WI38 (cell line): ENCODE data around the gene SMYD1.

Experiments used
- H3K4me3 ChIP-seq: 2 replicates; pipeline ENCODE4 v1.5.1; 2011; ENCODE audit warnings: low read depth, mild to moderate bottlenecking, control low read depth, low read length
- CTCF ChIP-seq: IDR thresholded peaks from 2 replicates; pipeline ENCODE4 v1.5.1; 2012; ENCODE audit warnings: low read depth, mild to moderate bottlenecking, control low read depth, low read length

The SMYD1 gene

DNA sequence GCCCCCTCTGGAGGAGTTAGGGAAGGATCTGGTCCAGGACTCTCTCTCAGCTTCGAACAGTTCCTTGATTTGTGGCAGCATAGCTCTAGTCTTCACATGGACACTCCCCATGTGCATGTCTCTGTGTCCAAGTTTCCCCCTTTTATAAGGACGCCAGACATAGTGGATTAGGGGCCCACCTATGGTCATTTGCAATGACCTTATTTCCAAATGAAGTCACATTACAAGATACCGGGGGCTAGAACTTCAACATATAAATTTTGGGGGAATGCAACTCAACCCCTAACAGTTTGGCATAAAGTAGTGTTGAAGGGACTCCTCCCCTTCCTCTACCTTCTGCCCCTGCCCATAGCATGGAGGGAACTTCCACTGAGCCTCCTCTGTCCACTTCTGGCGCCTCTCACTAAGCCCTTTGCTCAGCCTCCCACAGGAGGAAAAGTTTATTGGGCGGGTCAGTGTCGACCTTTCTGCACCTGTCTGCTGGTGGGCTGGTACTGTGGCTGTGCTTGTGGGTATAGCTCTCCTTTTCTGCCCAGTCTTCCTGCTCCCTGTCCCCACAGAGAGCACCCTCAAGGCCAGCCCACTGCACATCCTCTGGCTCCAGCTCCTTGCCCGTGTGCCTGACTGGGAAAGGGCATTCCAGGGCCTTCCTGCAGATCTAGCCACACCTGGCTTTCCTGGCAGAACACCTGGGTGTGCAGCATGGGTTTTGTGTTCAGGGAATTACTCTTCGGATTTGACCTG is 54.7 kb downstream of the SMYD1 start:
- TF ChIP-seq CTCF: no peak
- H3K4me3 ChIP-seq: no peak overlapping the region

DNA sequence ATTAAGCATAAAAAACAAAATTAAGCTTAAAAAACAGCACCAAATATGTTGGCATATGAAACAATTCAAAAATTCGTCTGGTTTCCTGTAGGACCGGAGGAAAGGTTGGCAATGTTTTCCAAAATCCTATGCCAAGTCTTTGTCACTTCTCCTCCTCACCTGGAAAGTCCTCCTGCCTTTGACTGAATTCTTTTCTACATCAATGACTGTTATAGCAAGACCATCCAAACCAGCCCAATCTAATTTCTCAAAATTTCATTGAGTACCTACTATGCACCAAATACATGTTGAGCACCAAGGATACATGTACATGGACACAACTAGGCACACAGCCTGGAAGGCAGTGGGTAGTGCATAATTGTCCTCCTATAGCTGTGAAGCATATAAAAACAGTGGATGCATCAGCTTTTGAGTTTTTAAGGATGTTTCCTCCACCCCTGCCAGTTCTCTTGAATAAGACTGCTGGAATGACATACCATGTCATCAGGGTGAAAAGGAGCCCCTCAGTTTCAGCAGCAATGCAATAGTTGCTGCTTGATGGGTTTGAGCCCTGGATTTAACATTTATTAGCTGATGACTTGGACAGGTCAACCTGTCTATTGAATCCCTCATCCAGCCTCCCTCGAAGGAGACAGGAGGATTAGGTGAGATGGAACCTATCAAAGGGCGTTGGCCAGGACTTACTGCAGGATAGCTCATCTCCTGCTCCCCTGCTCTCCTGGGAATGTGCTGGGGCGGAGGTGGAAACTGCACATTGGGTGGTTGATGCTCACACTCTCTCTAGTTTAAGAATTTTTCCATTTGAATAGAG is 55.7 kb downstream of the SMYD1 start:
- TF ChIP-seq CTCF: no peak

DNA sequence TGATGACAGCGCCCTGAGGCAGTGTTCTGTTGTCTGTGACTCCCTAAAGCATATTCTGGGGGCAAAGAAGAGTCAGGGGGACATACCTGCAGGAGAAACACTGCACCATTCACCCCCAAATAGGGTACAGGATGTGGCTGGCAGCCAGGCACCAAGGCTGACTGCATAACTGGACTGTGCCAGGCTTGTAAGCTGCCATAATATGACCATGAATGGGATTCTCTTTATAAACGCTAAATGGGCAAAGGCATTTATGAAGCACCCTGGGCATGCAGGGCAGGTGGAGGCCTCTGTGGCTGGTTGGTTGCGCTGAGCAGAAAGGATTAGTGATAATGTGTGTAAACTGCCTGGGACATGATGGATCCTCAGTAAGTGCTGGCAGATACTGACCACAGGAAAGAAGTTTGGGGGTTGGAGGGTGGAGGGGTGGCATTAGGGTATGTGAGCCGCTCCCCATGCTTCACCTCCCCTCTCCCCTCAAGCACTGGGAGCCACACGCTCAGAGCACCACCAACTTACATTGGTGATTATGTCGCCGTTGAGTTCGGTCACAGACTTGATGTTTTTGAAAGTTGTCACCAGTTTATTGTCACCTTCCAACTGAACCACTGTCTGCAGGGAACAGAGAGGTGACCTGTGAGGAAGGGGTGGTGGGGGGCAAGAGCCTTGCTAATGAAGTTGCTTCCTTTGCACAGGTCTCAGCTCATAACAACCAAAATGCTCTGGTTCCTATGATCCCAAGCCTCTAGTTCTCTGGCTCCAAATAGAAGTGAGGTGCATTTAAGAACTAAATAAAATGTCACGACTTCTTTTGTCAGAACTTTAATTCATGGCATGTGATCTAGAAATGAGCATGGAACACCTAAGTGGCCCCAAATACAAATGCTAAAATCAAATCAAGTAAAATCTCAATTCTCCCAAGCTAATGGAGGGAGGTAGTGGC is 56.6 kb downstream of the SMYD1 start:
- TF ChIP-seq CTCF: no peak
- H3K4me3 ChIP-seq: no peak overlapping the region

More for the DNA sequence above, 55.7 kb downstream of the SMYD1 start:
- no peak overlapping the region for H3K4me3 ChIP-seq

DNA sequence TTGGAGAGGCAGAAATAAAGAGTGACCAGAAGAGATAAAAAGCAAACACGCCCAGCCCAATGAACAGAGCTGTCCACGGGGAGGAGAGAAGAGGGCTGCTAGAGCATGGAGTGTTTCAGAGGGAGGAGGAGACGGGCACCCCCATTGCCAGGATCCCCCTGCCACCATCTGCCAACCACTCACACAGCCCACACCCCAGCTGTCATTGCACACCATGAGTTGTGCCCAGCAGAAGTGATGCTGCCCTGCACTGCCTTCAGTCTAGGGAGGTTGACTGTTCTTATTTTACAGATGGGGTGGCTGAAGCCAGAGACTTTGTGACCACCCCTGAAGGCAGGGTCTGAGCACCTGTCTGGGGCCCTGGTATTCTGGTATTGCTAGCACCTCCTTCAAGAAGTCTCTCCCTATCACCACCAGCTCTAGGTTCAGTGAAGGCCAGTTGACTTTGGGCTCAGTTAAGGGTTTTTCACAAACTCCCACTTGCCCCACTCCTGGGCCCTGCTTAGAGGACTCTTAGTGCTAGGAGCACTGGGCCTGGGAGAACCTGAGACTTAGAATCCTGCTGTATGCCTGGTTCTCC is 57.8 kb downstream of the SMYD1 start:
- H3K4me3 ChIP-seq: no peak overlapping the region
- no peak for TF ChIP-seq CTCF

DNA sequence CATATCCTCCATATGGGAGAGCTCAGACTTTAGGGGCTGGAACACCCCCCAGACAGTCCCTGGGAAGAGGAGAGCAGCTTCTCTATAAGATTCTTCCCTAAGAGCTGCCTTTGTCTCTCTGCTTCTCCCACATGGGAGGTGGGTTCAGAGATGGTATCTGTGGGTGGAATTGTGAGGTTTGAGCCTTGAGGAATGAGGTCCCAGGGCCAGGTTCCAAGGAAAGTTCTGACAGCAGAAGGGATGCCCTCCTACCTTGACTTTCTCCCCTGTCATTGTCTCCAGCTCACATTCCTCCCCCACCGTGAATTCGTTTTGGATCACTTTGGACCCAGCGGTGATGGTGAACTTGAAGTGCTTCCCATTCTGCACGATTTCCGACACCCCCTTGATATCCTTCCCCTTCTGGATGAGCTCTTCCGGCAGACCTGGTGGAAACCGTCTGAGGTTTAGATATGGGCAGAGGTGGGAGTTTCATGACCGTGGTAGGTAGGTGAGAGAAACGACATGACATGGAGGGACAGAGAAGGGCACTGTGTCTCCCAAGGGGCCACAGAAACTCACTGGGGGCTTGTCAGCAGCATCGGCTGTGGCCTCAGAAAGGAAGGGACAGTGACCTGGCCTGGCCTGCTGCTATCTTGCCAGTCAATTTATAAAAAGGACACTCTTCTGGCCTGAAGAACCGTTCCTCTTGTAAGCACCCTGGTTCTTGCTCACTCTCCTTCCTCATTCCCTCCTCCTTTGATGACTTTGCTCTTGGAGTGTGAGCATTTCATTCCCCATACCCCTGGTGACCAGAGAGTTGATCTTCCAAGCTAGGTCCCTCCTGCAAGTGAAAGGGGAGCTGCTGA is 58.5 kb downstream of the SMYD1 start:
- no peak for TF ChIP-seq CTCF
- H3K4me3 ChIP-seq: no peak overlapping the region
